Astrocyte (in vitro differentiated cells and primary cell): ENCODE measurements around the gene TCAIM.

Experiments used
- EZH2 ChIP-seq: IDR thresholded peaks from 2 replicates; pipeline ENCODE4 v1.6.1; 2012; ENCODE audit warnings: mild to moderate bottlenecking, low read length, inconsistent platforms; ENCODE audit not compliant: insufficient read depth
- TF ChIP-seq, protein P1 (sequence below): IDR thresholded peaks from 2 replicates; pipeline ENCODE4 v1.5.1; 2011; ENCODE audit warnings: low read depth, mild to moderate bottlenecking, inconsistent platforms, low read length, moderate library complexity; ENCODE audit not compliant: insufficient read depth

DNA sequence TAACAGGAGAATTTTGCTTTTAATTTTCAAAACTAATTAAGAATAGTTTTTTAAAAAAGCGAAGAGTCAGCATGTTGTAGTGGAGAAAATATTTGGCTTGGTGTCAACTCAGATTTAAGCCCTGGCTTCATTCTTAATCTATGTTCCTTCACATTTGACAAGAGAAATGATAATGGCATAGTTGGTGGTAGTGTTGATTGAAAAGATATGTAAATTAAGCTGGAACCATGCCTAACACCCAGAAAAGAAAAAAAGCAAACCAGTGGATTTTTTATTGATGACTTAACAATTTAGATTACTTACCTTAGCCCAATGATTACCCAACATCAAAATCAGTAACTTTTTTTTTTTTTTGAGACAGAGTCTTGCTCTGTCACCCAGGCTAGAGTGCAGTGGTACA lies 27.4 kb downstream of the TCAIM start:
- TF ChIP-seq, protein P1, sequence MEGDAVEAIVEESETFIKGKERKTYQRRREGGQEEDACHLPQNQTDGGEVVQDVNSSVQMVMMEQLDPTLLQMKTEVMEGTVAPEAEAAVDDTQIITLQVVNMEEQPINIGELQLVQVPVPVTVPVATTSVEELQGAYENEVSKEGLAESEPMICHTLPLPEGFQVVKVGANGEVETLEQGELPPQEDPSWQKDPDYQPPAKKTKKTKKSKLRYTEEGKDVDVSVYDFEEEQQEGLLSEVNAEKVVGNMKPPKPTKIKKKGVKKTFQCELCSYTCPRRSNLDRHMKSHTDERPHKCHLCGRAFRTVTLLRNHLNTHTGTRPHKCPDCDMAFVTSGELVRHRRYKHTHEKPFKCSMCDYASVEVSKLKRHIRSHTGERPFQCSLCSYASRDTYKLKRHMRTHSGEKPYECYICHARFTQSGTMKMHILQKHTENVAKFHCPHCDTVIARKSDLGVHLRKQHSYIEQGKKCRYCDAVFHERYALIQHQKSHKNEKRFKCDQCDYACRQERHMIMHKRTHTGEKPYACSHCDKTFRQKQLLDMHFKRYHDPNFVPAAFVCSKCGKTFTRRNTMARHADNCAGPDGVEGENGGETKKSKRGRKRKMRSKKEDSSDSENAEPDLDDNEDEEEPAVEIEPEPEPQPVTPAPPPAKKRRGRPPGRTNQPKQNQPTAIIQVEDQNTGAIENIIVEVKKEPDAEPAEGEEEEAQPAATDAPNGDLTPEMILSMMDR, result no peak
- TF ChIP-seq EZH2, result no peak
